ENCODE data around the gene RGL3.

- TF ChIP-seq CTCF (IDR thresholded peaks at IDR 0.05; ENCODE audit: insufficient read depth, low read depth, low read length): no peak
- TF ChIP-seq EZH2 (IDR thresholded peaks at IDR 0.05; ENCODE audit: insufficient read depth, low read length): no peak
Observed at GRCh38 chr19:11345122-11345803, 73.9 kb downstream of the RGL3 start.

Data from astrocyte (in vitro differentiated cells and primary cell).